HL-60 (cell line): ENCODE data around the gene B3GALT5.

Experiments
- CTCF ChIP-seq: IDR thresholded peaks from one replicate; pipeline ENCODE4 v1.5.1; 2011; ENCODE audit warnings: low read length, control low read depth, inconsistent platforms; ENCODE audit not compliant: insufficient read depth
- GABPA ChIP-seq: IDR thresholded peaks from 2 replicates; pipeline ENCODE4 v1.6.1; 2012; ENCODE audit warnings: low read depth
- POLR2AphosphoS5 ChIP-seq: IDR thresholded peaks from 2 replicates; pipeline ENCODE4 v1.6.1; 2012; ENCODE audit warnings: low read depth
- SPI1 ChIP-seq: IDR thresholded peaks from 2 replicates; pipeline ENCODE4 v1.6.1; 2012; ENCODE audit warnings: low read depth, mild to moderate bottlenecking, borderline replicate concordance

- TF ChIP-seq CTCF (no peak), POLR2AphosphoS5 (no peak), GABPA (no peak), SPI1 (no peak)
Observed at GRCh38 chr21:39666681-39667315, 54.1 kb downstream of the B3GALT5 start.
